AG08395 (cell line): ENCODE measurements around the gene SPART.
"Not testable (repeated sequence)": the region's sequence is repeated elsewhere in the genome, so short reads cannot be mapped to it uniquely, and the experiment has no call there.

Experiments used
- DNase-seq: peaks from one replicate; pipeline ENCODE4 v3.0.0; 2012; ENCODE audit warnings: mixed read lengths, low spot score

The SPART gene

GRCh38 chr13:36353001-36353400 lies 6.8 kb upstream of the SPART start:
- peak; percentile 9 for DNase-seq

DNA sequence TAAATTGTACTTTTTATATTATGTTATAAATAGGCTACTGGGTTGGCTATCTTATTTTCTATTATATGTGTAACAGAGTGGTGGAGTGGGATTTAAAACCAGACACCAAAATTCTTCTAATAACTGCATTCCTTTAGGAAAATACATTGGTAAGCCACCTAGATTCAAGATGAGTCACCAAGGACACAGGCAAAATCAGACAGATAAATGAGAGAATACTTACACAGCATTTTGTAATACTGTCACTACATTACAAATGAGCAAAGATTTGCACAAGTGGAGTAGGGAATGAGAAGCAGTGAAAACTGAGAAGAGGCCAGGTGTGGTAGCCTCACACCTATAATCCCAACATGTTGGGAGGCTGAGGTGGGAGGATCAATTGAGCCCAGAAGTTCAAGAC lies 6.2 kb upstream of the SPART start:
- DNase-seq = no peak

- no peak for DNase-seq
Measured at GRCh38 chr13:36347531-36348210, 1.5 kb upstream of the SPART start.

DNA sequence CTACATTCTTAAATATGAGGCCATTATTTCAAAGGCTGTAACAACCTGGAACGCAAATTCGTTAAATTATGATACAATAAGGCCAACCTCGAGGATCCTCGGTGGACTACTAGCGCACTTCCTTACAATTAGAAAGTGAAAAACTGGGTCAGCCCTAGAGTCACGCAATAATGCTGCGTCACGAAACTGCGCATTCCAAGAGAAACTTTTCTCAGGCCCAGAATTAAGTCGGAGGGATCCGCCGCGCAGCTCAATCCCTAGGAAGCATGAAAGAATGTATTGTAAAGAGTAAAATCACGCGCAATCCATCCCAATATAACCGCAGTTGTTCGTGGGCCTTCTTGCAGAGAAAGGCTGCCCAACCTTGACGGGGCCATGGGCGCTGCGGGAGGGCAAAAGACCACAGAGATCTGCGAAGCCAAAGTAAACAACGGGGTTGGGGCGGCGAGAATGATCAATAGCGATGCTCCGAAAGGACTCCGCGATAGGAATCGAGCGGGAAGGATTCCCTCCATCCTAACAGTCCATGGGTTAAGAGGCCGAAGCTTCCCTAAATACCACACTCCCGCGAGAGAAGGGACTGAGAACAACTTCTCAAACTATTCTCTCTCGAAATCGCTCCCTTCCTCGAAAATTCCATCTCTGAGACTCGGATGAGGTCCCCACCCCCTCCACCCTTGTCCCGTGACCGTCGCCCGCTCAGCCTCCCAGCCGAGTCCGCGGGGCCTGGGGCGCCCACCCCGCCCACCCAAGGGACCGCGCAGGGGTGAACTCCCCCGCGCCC lies 564 bp downstream of the SPART start:
- peak; percentile 65 for DNase-seq

GRCh38 chr13:36344886-36345437 lies 1.2 kb downstream of the SPART start:
- DNase-seq = no peak

- peak; percentile 14 for DNase-seq
Measured at GRCh38 chr13:36344173-36344572, 2.0 kb downstream of the SPART start.

GRCh38 chr13:36343766-36344165 lies 2.4 kb downstream of the SPART start:
- DNase-seq = no peak

GRCh38 chr13:36342715-36343114 lies 3.5 kb downstream of the SPART start:
- no peak for DNase-seq

GRCh38 chr13:36341718-36342117 lies 4.5 kb downstream of the SPART start:
- DNase-seq = no peak

DNA sequence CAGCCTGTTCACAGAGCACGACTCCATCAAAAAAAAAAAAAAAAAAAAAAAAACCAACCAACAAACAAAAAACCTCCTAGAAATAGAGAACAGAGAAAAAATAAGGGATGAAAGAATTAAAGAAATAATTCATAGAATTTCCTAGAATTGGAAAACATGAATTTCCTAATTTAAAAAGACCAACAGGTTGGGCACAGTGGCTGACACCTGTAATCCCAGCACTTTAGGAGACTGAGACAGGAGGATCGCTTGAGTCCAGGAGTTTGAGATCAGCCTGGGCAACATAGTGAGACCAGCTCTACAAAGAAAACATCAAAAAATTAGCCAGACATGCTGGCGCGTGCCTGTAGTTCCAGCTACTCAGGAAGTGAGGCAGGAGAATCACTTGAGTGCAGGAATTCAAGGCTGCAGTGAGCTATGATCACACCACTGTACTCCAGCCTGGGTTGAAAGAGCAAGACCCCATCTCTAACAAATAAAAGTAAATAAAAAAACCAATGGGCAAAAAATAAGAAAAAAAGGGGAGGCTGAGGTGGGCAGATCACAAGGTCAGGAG lies 6.5 kb downstream of the SPART start:
- DNase-seq = no peak

DNA sequence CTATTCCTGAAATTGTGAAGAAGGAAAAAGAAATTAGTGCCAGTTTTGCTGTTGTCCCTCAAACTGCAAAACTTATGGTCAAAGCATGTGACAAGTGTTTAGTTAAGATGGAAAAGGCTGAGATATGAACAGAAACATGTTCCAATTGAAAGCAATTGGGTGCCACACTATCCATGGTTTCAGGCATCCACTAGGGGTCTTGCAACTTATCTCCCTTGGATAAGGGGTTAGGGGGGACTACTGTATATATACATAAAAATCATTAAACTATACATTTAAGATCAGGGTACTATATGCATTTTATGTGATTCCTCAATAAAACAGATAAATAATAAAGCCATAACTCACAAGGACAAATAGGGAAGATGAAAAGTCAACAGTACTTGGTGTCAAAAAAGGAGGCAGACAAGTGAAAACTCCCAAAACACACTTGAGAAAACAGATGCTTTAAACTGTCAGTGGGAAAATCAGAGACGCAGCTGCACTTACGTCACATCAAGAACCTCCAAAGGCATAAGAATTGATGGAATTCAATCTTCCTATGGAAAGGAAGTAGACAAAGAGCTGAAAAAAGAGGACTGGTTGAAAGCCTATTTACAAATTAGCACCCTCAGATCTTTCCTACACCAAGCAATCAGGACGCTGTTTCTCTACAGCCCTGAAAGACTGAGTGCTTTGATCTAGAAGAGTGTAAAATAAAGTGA lies 8.1 kb downstream of the SPART start:
- DNase-seq = no peak

DNA sequence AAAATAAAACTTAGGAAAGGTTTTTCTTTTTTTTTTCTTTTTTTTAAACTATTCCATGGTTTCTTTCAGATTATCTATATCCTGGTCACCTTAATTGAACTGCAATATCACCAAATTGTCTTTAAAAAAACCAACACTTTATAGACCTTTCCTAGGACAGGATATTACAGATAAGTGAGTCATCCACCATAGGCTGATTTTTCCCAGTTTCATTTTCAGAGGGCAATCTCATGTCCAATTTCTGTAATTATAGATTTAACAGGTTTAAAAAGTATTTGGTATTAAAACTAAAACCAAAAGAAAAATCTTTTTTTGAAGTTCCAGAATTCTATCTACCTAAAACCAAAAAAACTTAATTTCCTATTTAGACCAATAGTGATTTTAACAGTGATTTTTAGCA lies 13.2 kb downstream of the SPART start:
- peak; percentile 48 for DNase-seq

GRCh38 chr13:36332255-36332654 lies 13.9 kb downstream of the SPART start:
- not testable (repeated sequence) for DNase-seq

DNA sequence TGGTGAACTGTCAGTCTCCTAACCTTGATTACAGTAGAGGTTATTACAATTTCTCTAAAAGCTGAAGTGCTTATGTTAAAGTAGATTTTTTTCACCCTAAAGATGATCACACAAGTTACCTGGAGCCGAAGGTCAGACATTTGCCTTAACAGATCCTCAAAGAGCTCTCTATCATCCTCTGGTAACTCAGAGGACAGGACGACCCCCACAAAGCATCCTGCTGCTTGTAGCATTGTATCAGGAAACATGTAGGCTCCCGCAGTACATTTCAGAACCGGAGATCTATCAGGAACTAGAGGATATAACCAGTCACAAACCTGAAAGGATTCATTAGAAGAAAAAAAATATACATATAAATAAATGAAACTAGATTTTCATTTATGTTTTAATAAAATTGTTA lies 14.9 kb downstream of the SPART start:
- no peak for DNase-seq

DNA sequence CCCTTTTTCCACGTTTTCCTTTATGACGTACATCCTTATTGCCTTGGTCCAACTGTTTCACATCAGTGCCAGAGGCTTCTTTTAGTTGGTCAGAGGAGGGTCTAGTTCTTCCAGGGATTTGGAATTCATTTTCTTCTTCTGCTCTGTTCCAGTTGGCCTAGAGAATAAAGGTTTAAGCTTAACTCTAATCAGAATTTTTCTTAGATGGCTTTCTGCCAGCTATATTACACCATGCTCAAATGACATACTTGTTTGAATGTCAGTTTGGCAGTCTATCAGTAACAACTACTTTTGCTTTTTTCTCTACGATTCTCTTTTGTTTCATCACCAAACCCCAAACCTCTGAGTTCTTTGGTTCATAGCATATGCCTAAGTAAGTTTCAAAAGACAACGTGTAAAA lies 16.8 kb downstream of the SPART start:
- DNase-seq = no peak

GRCh38 chr13:36328821-36329220 lies 17.4 kb downstream of the SPART start:
- no peak for DNase-seq

DNA sequence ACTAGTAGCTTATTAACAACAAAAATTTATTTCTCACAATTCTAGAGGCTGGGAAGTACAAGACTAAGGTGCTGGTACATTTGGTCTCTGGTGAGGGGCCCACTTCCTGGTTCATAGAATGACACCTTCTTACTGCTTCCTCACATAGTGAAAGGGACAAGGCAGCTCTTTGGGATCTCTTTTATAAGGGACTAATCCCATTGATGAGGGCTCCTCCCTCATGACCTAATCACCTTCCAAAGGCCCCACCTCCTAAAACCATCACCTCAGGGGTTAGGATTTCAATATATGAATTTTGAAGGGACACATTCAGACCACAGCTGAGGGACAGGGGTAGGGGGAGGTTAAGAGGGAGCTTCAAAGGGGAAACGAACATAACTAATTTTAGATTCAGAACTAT lies 20.3 kb downstream of the SPART start:
- no peak for DNase-seq

GRCh38 chr13:36324881-36325280 lies 21.3 kb downstream of the SPART start:
- not testable (repeated sequence) for DNase-seq

DNA sequence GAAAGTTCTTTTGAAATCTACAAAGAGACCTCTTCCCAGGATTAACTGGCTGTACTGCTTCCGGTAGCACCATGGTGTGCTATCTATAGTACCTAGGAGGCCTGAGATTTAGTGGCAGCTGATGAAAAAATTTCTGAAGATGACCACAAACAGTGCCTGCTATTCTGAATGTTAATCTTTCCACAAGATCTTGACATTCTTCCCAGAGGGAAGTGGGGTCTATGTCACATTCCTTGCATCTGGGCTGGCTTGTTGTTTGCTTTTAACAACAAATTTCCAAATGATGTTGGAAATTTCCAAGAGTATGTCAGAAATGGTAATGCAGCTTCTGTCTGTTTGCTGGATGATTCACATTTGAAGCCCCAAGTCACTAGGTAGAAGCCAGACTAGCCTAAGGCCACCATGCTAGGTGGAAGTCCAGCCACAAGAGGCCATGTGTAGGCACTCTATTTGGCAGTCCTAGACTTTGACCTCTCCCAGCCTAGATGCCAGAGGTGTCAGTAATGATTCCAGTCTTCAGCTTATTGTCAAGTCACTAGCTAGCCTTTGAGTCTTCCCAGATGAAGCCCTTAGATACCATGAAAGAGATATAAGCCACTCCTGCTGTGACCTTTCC lies 22.1 kb downstream of the SPART start:
- DNase-seq = peak; percentile 64

DNA sequence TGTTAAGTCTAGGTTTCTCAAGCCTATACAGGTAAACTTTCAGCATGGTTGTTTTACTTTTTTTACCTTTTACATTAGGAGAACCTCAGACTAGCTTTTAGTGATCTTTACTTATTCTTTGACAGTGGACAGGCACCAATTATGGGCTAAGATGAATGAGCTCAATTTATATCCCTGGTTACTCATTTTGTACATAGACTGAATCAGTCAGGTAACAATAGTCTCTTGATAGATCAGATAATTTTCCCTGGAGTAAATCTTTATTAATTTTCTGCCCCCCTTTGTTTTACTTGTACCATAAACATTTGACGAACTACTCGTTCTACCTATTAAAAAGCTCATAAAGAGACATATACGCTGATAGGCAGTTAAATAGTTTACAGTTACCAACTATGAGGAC lies 22.8 kb downstream of the SPART start:
- no peak for DNase-seq

GRCh38 chr13:36319793-36320192 lies 26.4 kb downstream of the SPART start:
- not testable (repeated sequence) for DNase-seq
